Gastrocnemius medialis (tissue), 4 donors: ENCODE measurements around the gene C9orf72.

Experiments
- POLR2A ChIP-seq, 2 donors: fragments of 450-650 bp; IDR thresholded peaks; one replicate each; pipeline ENCODE4 v1.6.1; 2017; ENCODE audit warnings: antibody characterized with exemption in 2 of 2, mild to moderate bottlenecking in 2 of 2, moderate library complexity in 2 of 2
- TF ChIP-seq, protein P1 (sequence below), 5 experiments: fragments of 450-650 bp in 3 of 5; fragments of 200-600 bp in 2 of 5; sonication (generic) in 2 of 5; IDR thresholded peaks in 4 of 5; conservative IDR thresholded peaks in 1 of 5; 1 replicate in 4 of 5; 2 replicates in 1 of 5; pipeline ENCODE4 v1.5.1; 2016 to 2019; ENCODE audit warnings: antibody characterized with exemption in 5 of 5, mild to moderate bottlenecking in 3 of 5, moderate library complexity in 3 of 5

DNA sequence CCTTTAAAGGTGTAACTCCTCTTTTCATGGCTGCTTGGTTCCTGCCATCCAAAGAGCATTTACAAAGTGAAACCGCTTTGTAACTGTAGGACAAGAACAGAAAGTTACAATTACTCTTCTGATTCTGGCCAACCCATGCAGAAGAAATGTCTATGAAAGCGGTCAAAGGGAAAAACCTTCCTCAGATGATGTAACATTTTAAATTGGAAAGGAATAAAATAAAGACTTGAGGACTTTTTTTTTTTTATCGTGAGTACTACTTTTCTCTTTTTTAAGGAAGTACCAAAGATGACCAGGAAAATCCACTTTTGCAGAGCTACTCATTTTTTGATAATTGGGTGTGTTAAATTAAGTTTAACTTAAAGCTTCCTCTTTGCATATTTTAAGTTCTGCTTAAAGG lies 13.0 kb upstream of the C9orf72 start:
- TF ChIP-seq, protein P1, sequence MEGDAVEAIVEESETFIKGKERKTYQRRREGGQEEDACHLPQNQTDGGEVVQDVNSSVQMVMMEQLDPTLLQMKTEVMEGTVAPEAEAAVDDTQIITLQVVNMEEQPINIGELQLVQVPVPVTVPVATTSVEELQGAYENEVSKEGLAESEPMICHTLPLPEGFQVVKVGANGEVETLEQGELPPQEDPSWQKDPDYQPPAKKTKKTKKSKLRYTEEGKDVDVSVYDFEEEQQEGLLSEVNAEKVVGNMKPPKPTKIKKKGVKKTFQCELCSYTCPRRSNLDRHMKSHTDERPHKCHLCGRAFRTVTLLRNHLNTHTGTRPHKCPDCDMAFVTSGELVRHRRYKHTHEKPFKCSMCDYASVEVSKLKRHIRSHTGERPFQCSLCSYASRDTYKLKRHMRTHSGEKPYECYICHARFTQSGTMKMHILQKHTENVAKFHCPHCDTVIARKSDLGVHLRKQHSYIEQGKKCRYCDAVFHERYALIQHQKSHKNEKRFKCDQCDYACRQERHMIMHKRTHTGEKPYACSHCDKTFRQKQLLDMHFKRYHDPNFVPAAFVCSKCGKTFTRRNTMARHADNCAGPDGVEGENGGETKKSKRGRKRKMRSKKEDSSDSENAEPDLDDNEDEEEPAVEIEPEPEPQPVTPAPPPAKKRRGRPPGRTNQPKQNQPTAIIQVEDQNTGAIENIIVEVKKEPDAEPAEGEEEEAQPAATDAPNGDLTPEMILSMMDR (IDR thresholded peaks at IDR 0.05 in 4 of 5, conservative IDR thresholded peaks at IDR 0.05 in 1 of 5): no peak
- no peak for TF ChIP-seq POLR2A (IDR thresholded peaks at IDR 0.05)
